HepG2 (cell line): Measurements from ENCODE around the gene CYP4A22. TPM values are rescaled to one million over a fixed set of nuclear protein-coding genes. Genes with fewer than 3 reads are reported as not detected.

Source experiments
- ATAC-seq: fragments of 200-7000 bp; cut with Tn5 transposase; 3 replicates; pipeline ENCODE4 v1.9.1; 2020; ENCODE audit warnings: mild to moderate bottlenecking, moderate library complexity
- BruUV-seq: library from RNA; stranded (reverse); fragments of 400-500 nt; replicated peaks from 2 replicates; lab custom pipeline; 2021; lab: Mats Ljungman, UMichigan
- CTCF ChIA-PET: fragments of 300-600 bp; formaldehyde crosslinking; extraction: SDS; loops from one replicate; lab custom pipeline; 2021; ENCODE audit warnings: low total read pairs, inconsistent platforms, low intra/inter-chr PET ratio; lab: Yijun Ruan, JAX
- POLR2A ChIA-PET: fragments of 350-600 bp; sonication (Branson Sonifier 250); formaldehyde crosslinking; loops from one replicate; lab custom pipeline; 2020; ENCODE audit warnings: antibody characterized with exemption, inconsistent platforms; lab: Yijun Ruan, JAX
- DNase-seq: peaks from one replicate; pipeline ENCODE4 v3.0.0-alpha.2; 2015; ENCODE audit warnings: low spot score
- FAIRE-seq: peaks from 3 replicates; lab custom pipeline; 2011; peaks lifted over from hg19 to GRCh38; lab: Jason Lieb, UNC
- H2AFZ ChIP-seq: one replicate; pipeline ENCODE4 v1.6.1; 2011; ENCODE audit warnings: low read length, inconsistent platforms
- H3K27ac ChIP-seq: fragments of 300-600 bp; 3 replicates; pipeline ENCODE4 v1.8.0; 2011; ENCODE audit warnings: mixed run types, mild to moderate bottlenecking, mixed read lengths, low read length, inconsistent platforms; ENCODE audit not compliant: insufficient read depth; ENCODE audit errors: extremely low read length
- H3K27me3 ChIP-seq, 2 experiments: fragments of 200-600 bp in 1 of 2; 2 replicates in 1 of 2; 3 replicates in 1 of 2; pipeline versions ENCODE4 v1.6.0 to v1.8.0; 2011; ENCODE audit warnings: low read length in 2 of 2, mild to moderate bottlenecking in 2 of 2, moderate library complexity in 2 of 2, inconsistent platforms in 1 of 2; ENCODE audit not compliant: insufficient read depth in 2 of 2, control insufficient read depth in 1 of 2
- H3K36me3 ChIP-seq, 2 experiments: fragments of 200-600 bp in 1 of 2; replicated peaks in 1 of 2; 2 replicates in 1 of 2; 3 replicates in 1 of 2; pipeline versions ENCODE4 v1.5.1 to v1.8.0; 2011; ENCODE audit warnings: low read length in 2 of 2, inconsistent platforms in 1 of 2; ENCODE audit not compliant: insufficient read depth in 2 of 2, control insufficient read depth in 1 of 2
- H3K4me1 ChIP-seq: 2 replicates; pipeline ENCODE4 v1.5.1; 2012; ENCODE audit warnings: low read length, inconsistent platforms; ENCODE audit not compliant: insufficient read depth
- H3K4me2 ChIP-seq: 2 replicates; pipeline ENCODE4 v1.6.0; 2011; ENCODE audit warnings: low read depth, low read length, inconsistent platforms
- H3K4me3 ChIP-seq, 3 experiments: fragments of 200-600 bp in 1 of 3; sonication (generic), shearing (Covaris generic) in 1 of 3; replicated peaks in 1 of 3; 2 replicates each; pipeline ENCODE4 v1.5.1; 2011 to 2016; ENCODE audit warnings: low read length in 3 of 3, inconsistent platforms in 2 of 3, low read depth in 2 of 3, mild to moderate bottlenecking in 2 of 3, control low read depth in 1 of 3, mixed read lengths in 1 of 3; ENCODE audit not compliant: insufficient read depth in 1 of 3
- H3K79me2 ChIP-seq: one replicate; pipeline ENCODE4 v1.6.1; 2011; ENCODE audit warnings: low read length, inconsistent platforms; ENCODE audit not compliant: insufficient read depth
- H3K9ac ChIP-seq: 2 replicates; pipeline ENCODE4 v1.6.0; 2011; ENCODE audit warnings: mild to moderate bottlenecking, low read depth, low read length, inconsistent platforms; ENCODE audit not compliant: insufficient read depth
- H3K9me3 ChIP-seq: 2 replicates; pipeline ENCODE4 v1.5.1; 2012; ENCODE audit warnings: mild to moderate bottlenecking, low read length
- H4K20me1 ChIP-seq: 2 replicates; pipeline ENCODE4 v1.6.0; 2011; ENCODE audit warnings: inconsistent platforms, mild to moderate bottlenecking, low read length, moderate library complexity; ENCODE audit not compliant: insufficient read depth
- CHD2 ChIP-seq: IDR thresholded peaks from 2 replicates; pipeline ENCODE4 v1.6.1; 2011; ENCODE audit warnings: low read depth, low read length, improper control_type of control experiment
- CHD4 ChIP-seq: fragments of 200-600 bp; sonication (generic); IDR thresholded peaks from 2 replicates; pipeline ENCODE4 v1.7.0; 2017; ENCODE audit warnings: mild to moderate bottlenecking, low read length, borderline replicate concordance
- HDAC6 ChIP-seq: fragments of 200-600 bp; sonication (generic); IDR thresholded peaks from 2 replicates; pipeline ENCODE4 v1.7.0; 2017; ENCODE audit warnings: mild to moderate bottlenecking, antibody characterized with exemption, low read length, low read depth
- HMG20A ChIP-seq: IDR thresholded peaks from 2 replicates; pipeline ENCODE4 v1.6.1; 2016; ENCODE audit warnings: borderline replicate concordance
- MATR3 ChIP-seq: sonication (generic); formaldehyde crosslinking; IDR thresholded peaks from 2 replicates; pipeline ENCODE4 v1.4.0; 2020; ENCODE audit warnings: missing genetic modification reagents
- MED13 ChIP-seq: sonication (generic); formaldehyde crosslinking; IDR thresholded peaks from 2 replicates; pipeline ENCODE4 v1.5.0; 2020; ENCODE audit warnings: missing genetic modification reagents
- RELA ChIP-seq: sonication (generic); formaldehyde crosslinking; IDR thresholded peaks from 2 replicates; pipeline ENCODE4 v1.4.0; 2020; ENCODE audit warnings: missing genetic modification reagents
- SMARCC2 ChIP-seq: fragments of 450-650 bp; IDR thresholded peaks from 2 replicates; pipeline ENCODE4 v1.6.1; 2017; ENCODE audit warnings: antibody characterized with exemption, mild to moderate bottlenecking
- ZNF264 ChIP-seq: sonication (generic); formaldehyde crosslinking; IDR thresholded peaks from 2 replicates; pipeline ENCODE4 v1.4.0; 2020; ENCODE audit warnings: missing genetic modification reagents
- ZNF558 ChIP-seq: sonication (generic); formaldehyde crosslinking; IDR thresholded peaks from 2 replicates; pipeline ENCODE4 v1.9.0; 2022; ENCODE audit warnings: mild to moderate bottlenecking, missing genetic modification reagents, borderline replicate concordance
- ZNF629 ChIP-seq: sonication (generic); formaldehyde crosslinking; conservative IDR thresholded peaks from 2 replicates; pipeline ENCODE4 v1.5.0; 2020; ENCODE audit warnings: missing genetic modification reagents
- ZNF746 ChIP-seq: sonication (generic); formaldehyde crosslinking; IDR thresholded peaks from 2 replicates; pipeline ENCODE4 v1.8.0; 2022; ENCODE audit warnings: mild to moderate bottlenecking, missing genetic modification reagents
- WGBS: methylation state at CpG from one replicate; pipeline ENCODE4 v1.1.6; 2017; ENCODE audit warnings: low lambda C conversion rate; 5-methylcytosine and 5-hydroxymethylcytosine counted together
- in situ Hi-C: cut with HindIII; loops from 2 replicates; pipeline ENCODE4 v1.10.0; 2017; ENCODE audit warnings: low pct_unique_long_range_greater_than_20kb; ENCODE audit not compliant: extremely low pct_ligation_motif_present
- intact Hi-C: fragments of 100-400 bp; cut with micrococcal nuclease; formaldehyde crosslinking; loops from one replicate; pipeline ENCODE4 v1.10.0; 2022; ENCODE audit not compliant: unreplicated experiment
- polyA plus RNA-seq, 8 experiments: library from polyadenylated mRNA; depleted of rRNA in 3 of 8; stranded (reverse) in 7 of 8; unstranded in 1 of 8; fragments of >200 nt; fragmentation: Illumina TruSeq in 4 of 8; extraction: Trizol in 4 of 8; gene quantifications; 2 replicates each; pipeline versions ENCODE4 v1.2.1 to v1.2.3, GENCODE V29; 2011 to 2016; ENCODE audit warnings: low read depth in 4 of 8, missing spikeins in 1 of 8, mixed read lengths in 1 of 8; ENCODE audit not compliant: insufficient read depth in 1 of 8
- total RNA-seq, 5 experiments: library from RNA; depleted of rRNA; stranded (reverse); fragments of >200 nt; fragmentation: Illumina TruSeq; extraction: Trizol; gene quantifications; 2 replicates each; pipeline ENCODE4 v1.2.3, GENCODE V29; 2016; ENCODE audit warnings: low read depth in 1 of 5
- TF ChIP-seq, protein P1 (sequence below): sonication (generic); formaldehyde crosslinking; IDR thresholded peaks from 2 replicates; pipeline ENCODE4 v1.5.1; 2020; ENCODE audit warnings: missing genetic modification reagents, mild to moderate bottlenecking, borderline replicate concordance

The CYP4A22 gene
- total and polyA plus RNA-seq, 2 of the 13 experiments (the other 11 are each of a cell fraction or from before 2014, with no cell fraction given) = not detected

DNA sequence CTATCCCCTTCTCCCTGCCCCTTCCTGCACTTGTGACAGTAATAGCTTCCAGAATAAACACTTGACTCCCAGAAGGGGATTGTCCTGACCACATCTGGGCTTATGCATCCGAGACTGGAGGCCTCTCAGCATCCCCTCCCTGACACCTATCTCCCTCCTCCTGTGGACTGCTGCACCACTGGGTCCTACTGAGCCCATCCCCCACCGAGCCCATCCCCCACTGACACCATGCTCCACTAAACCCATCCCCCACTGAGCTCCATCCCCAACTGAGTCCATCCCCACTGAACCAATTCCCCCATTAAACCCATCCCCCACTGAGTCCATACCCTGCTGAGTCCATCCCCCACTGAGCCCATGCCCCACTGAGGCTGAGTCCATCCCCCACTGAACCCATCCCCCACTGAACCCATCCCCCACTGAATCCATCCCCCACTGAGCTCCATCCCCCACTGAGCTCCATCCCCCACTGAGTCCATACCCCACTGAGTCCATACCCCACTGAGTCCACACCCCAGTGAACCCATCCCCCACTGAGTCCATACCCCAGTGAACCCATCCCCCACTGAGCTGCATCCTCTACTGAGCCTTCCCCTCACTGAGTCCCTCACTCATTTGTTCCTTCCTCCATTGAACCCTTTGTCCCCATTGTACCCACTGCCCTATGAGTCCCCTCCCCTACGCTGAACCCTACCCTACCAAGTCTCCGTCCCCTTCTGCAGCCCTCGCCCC lies 47.0 kb downstream of the CYP4A22 start:
- DNase-seq (no peak), ATAC-seq (no peak), FAIRE-seq (no peak)
- Histone ChIP-seq H3K9ac (no peak overlapping the region), H3K27ac (no peak overlapping the region), H3K79me2 (no peaks in the 10 kb centered on the region), H3K9me3 (no peaks in the 10 kb centered on the region), H4K20me1 (no peaks in the 10 kb centered on the region), H3K4me2 (no peak overlapping the region), H3K27me3 (no peaks in the 10 kb centered on the region; a peak in 1 of 5 replicates), H3K4me3 (no peak overlapping the region), H3K4me1 (peaks cover 87% of the 10 kb centered on the region), H2AFZ (no peak overlapping the region), H3K36me3 (no peaks in the 10 kb centered on the region)
- ChIA-PET CTCF (no interaction called here), POLR2A (interaction anchor here (0.6 to 7.5 kb wide), 2 partner anchors 6 to 434 kb away, joined by 3 to 168 read pairs; partner anchors contain the start of gene PDZK1IP1)
- no TSS peak for BruUV-seq
- intact Hi-C loops = no loop called here
- in situ Hi-C loops = loop anchor here (25.0 kb wide), 1 partner anchor 528 kb away; no protein-coding TSS in a partner anchor
- no peak for TF ChIP-seq MATR3 (CRISPR knock-in tag)
- TF ChIP-seq CHD2 = peak; percentile 18; the same call in 1 of the 2 replicates
- TF ChIP-seq SMARCC2 = no peak
- 72% methylated on average over 5 of the region's 5 CpGs for WGBS

- BruUV-seq = no TSS peak
- no peak for TF ChIP-seq ZNF264 (CRISPR knock-in tag)
- no peak for TF ChIP-seq MED13 (CRISPR knock-in tag)
- TF ChIP-seq ZNF746 (CRISPR knock-in tag) = no peak
- no peak for TF ChIP-seq ZNF558
- TF ChIP-seq CHD4 = no peak
- no peak for TF ChIP-seq ZNF629 (CRISPR knock-in tag)
- TF ChIP-seq RELA (CRISPR knock-in tag) = no peak
- TF ChIP-seq HMG20A (CRISPR knock-in tag) = no peak
- no peak for TF ChIP-seq HDAC6
- TF ChIP-seq, protein P1, sequence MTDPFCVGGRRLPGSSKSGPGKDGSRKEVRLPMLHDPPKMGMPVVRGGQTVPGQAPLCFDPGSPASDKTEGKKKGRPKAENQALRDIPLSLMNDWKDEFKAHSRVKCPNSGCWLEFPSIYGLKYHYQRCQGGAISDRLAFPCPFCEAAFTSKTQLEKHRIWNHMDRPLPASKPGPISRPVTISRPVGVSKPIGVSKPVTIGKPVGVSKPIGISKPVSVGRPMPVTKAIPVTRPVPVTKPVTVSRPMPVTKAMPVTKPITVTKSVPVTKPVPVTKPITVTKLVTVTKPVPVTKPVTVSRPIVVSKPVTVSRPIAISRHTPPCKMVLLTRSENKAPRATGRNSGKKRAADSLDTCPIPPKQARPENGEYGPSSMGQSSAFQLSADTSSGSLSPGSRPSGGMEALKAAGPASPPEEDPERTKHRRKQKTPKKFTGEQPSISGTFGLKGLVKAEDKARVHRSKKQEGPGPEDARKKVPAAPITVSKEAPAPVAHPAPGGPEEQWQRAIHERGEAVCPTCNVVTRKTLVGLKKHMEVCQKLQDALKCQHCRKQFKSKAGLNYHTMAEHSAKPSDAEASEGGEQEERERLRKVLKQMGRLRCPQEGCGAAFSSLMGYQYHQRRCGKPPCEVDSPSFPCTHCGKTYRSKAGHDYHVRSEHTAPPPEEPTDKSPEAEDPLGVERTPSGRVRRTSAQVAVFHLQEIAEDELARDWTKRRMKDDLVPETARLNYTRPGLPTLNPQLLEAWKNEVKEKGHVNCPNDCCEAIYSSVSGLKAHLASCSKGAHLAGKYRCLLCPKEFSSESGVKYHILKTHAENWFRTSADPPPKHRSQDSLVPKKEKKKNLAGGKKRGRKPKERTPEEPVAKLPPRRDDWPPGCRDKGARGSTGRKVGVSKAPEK = no peak
- Histone ChIP-seq H3K4me2 (no peak overlapping the region), H3K9me3 (no peaks in the 10 kb centered on the region), H3K79me2 (no peaks in the 10 kb centered on the region), H3K9ac (no peak overlapping the region), H4K20me1 (no peaks in the 10 kb centered on the region), H3K4me1 (peaks cover 87% of the 10 kb centered on the region), H2AFZ (no peak overlapping the region), H3K4me3 (no peak overlapping the region), H3K36me3 (no peaks in the 10 kb centered on the region), H3K27me3 (no peaks in the 10 kb centered on the region), H3K27ac (no peak overlapping the region)
- CTCF ChIA-PET = no interaction called here
- POLR2A ChIA-PET = interaction anchor here (7.5 kb wide), 1 partner anchor 5 kb away, joined by 168 read pairs; the partner anchor contains the start of gene PDZK1IP1
- in situ Hi-C loops = loop anchor here (25.0 kb wide), 1 partner anchor 527 kb away; no protein-coding TSS in a partner anchor
- FAIRE-seq (no peak), ATAC-seq (no peak), DNase-seq (no peak)
- WGBS = 77% methylated on average over 13 of the region's 14 CpGs
- intact Hi-C loops = no loop called here
These were observed 47.8 kb downstream of the CYP4A22 start for GRCh38 chr1:47184822-47185677.
